GM12892 (cell line): ENCODE results near the gene DNAJB8.

Source experiments
- POLR2A ChIP-seq: IDR thresholded peaks from 2 replicates; pipeline ENCODE4 v1.6.1; 2011; ENCODE audit warnings: low read depth, low read length, control low read depth
- POLR2AphosphoS5 ChIP-seq: IDR thresholded peaks from 2 replicates; pipeline ENCODE4 v1.6.1; 2011; ENCODE audit warnings: low read depth, low read length, control low read depth

DNA sequence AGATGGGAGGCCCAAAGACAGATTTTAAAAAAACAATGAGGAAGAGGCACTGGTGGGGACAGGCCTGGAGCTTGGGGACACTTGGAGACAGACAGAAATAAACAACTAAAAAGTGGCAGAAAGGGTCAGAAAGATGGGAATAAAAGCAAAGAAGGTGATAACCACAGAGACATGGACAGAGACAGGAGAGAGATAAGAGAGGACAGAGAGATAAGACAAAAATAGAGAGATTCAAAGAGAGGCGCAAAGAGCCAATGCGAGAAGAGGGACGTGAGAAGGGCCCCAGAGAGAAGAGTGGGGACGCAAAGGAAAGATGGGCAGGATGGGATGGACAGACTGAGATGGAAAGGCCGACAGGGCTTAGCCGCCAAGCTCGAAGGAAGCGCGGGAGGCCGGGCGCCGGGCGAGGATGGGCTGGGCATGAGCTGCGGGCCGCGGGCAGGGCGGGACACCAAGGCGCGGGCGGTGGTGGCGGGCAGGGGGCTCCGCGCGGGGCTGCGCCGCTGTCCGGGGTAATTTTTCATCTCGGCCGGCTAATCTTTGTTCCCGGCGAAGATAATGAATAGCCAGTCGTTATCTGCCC, 29.4 kb upstream of the DNAJB8 start:
- TF ChIP-seq POLR2AphosphoS5, result no peak
- TF ChIP-seq POLR2A, result no peak
